ENCODE measurements around the gene HMBS. TPM values are rescaled to one million over a fixed set of nuclear protein-coding genes. Genes with fewer than 3 reads are reported as not detected.
A peak's percentile ranks its signal among the peaks of the same experiment; 100 is the strongest.
"Not testable (repeated sequence)": the region's sequence is repeated elsewhere in the genome, so short reads cannot be mapped to it uniquely, and the experiment has no call there.

The HMBS gene
- polyA plus RNA-seq, 4 donors, result 25.6 to 29.4 (median 28.8) TPM

DNA sequence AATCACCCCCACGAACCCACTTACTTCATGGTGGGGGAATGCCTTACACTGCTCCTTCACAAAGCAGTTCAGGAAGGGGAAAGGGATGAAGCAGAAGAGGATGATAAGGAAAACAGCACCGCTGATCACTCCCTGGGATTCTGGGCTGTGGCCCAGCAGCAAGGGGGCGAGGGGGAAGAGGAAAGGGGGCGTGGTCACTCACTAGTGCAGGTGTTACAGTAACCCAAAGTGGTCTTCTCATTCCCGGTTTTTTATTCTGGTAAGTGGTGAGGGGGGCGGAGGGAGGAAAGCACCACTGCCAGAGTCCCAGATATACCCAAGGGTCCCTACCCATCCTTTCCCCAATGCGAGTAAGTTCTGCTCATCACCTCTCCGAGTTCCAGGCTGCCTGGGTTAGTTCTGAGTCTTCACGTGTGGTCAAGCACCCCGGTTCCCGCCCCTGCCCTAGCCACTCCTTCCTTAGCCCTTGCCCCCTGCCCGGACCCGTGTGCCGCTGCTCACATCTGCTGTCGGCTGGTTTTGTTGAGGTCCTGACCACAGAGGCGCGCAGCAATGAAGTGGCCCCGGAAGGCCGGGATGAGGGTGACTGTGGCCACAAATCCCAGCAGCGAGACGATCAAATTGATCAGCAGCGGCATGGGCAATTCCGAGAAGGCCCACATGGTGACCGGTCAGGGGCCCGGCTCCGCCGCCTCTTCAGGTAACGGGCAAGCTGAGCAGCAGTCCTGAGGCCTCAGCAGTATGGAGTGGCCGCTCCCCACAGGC is 16.5 kb downstream of the HMBS start:
- no peak for DNase-seq (ENCODE audit: low read depth in 4 of 4, low spot score in 2 of 4)

DNA sequence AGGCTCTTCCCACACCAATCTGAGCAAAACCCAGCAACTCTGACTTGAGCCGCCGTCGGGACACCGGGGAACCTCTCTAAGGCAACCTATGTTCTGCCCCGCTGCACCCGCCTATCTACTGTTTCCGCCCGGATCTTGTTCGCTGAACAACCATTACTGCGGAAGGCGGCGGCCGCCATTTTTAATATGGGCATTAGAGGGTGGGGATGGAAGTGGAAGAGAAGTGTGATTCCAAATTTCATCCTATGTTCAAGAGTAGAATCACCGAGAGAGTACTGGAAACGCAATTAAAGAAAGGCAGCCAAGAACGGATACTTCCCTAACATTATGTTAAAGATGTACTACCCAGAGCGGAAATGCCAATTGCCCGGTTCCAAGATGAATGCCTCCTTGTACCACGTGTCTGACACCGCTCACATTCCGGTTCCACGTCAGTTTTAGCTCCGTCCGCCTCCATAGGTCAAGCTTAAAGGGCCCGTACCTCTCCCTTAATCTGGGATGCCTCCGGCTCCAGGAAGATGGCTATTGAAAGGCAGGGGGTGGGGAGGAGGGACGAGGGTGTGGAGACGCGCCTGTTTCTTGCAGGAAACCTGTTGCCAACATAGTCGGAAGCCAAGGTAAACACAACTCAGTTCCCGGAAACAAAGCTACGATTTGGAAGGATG is 17.2 kb downstream of the HMBS start, which contains the start of gene DPAGT1:
DPAGT1 (minus strand) TSS at position 95 of the 665 bp plus-strand sequence. CDS start 198 bp downstream, outside the sequence.
- DNase-seq (ENCODE audit: low read depth in 4 of 4, low spot score in 2 of 4), result peak; percentile 91 to 99 (median 92)

DNA sequence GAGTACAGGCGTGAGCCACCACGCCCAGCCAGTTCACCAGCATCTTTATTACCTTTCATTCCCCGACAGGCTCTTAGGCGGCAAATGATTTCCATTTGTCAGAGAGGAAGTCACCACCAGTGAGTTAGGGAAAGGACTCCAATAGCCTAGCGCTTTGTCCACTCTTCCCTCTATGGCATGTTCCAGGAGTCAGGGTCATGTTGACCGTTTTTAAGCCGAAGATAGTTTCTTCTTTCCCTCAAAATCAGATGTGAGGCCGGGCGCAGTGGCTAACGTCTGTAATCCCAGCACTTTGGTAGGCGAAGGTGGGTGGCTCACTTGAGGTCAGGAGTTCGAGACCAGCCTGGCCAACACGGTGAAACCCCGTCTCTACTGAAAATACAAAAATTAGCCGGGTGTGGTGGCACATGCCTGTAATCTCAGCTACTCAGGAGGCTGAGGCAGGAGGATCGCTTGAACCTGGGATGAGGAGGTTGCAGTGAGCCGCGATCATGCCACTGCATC is 18.5 kb downstream of the HMBS start:
- not testable (repeated sequence) for DNase-seq (ENCODE audit: low read depth in 4 of 4, low spot score in 2 of 4)

DNA sequence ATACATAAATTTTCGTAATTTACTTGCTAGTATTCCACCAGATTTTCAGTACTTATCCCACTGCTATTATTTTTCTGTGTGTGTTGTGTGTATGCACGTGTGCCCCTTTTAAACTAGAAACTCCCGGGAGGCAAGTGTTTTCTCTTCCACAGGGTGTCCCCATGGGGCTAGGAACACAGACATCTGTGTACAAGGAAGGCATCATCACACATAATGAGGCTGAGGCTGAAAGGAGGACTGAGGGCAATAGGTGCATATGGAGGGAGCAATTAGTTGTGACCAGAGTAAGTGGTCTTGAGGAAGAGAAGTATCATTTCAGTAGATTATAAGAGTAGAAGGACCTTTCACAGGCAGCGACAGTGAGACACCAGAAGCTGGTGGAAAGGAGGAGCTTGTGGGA is 19.1 kb downstream of the HMBS start:
- DNase-seq (ENCODE audit: low read depth in 4 of 4, low spot score in 2 of 4), result no peak

DNA sequence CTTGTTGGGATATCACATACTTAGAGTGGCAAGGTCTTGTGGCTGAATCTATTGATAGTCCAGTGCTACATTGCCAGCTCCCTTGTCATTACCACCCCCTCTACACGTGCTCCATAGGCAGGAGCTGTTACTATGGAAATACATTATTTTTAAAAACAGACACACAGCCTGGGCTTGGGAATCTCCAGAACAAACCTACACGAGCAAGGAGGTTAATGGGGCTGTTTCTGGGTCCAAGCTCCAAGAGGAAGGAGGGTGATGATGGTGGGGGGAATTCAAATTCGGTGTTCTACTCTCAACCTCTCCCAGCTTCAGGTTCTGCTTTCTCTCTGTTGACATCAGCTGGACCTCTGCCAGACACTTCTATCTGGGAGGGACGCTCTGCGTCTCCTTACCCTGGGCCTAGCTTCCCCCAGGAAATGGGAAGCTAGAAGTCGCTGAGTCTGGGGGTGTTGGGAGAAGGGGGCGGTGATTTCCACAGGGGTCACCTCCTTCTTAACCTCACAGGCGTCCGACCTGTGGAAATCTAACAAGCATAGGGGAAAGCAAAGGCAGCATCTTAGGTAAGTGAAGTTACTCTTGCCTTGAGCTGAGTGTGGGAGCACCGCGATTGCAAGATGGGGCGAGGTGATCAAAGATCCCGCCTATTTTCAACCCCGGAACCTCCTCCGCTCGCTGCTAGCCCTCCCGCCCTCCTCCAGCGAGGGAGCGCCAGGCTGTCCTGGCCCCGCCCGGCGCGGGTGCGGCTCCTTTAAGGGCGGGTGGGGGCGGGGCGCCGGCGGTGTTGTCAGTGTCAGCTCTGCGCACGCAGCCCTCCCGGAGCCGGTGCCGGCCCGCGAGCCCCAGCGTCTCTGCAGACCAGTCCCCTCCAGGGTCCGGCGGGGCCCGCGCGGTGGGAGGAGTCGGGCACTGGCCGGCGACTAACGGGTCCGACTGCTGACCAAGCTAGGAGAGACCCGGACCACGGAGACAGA is 22.2 kb downstream of the HMBS start, which contains the start of gene C2CD2L:
C2CD2L (plus strand) TSS at position 781 of the 974 bp plus-strand sequence. CDS start 398 bp downstream, outside the sequence.
- DNase-seq (ENCODE audit: low read depth in 4 of 4, low spot score in 2 of 4), result peak in 1 of 4 donors; percentile 78

DNA sequence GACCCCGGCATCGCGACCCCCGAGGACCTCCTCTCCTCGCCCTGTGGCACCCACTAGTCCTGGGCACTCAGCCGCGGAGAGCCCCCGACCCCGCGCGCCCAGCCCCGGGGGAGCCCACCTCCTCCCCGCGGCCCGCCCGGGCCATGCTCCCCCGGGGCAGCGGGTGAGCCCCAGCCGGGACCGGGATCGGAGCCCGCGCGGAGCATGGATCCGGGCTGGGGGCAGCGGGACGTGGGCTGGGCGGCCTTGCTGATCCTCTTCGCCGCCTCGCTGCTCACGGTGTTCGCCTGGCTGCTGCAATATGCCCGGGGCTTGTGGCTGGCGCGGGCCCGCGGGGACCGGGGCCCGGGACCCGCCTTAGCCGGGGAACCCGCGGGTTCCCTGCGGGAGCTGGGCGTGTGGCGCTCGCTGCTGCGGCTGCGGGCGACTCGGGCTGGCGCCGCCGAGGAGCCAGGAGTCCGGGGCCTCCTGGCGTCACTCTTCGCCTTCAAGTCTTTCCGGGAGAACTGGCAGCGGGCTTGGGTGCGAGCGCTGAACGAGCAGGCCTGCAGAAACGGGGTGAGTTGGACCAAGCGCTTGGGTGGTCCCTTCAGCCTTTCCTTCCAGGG is 23.0 kb downstream of the HMBS start:
- DNase-seq (ENCODE audit: low read depth in 4 of 4, low spot score in 2 of 4), result no peak

DNA sequence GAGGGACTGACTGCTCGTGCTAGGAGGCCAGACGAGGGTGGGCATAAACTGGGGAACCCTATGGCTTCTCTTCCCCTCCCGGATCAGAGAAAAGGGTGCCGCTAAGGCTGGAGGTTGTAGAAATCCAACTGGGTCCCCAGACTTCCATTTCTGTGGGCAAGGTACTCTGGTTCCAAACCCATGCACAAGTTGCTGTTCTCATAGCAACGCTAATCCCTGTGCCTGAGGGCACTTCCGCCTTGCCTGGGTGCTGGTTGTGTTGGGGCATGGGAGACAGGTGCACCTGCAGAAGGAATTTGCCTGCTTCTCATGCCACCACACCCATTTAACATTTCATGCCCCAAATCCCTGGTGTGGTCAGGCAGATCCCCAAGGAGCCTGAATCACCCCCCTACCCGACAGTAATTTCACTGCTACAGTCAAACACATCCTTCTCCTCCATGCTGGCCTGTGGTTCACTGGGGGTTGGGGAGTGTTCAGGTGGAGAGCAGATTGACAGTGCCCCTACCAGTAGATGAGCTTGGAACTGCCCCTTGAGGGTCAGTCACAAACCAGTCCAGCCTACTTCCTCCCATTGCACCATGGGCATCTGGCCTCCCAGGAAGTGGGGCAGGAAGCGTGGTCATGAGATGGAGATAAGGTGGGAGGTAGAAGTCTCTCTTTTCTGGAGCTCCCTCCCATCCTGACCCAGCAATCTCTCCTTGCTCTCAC is 23.6 kb downstream of the HMBS start:
- DNase-seq (ENCODE audit: low read depth in 4 of 4, low spot score in 2 of 4), result no peak

DNA sequence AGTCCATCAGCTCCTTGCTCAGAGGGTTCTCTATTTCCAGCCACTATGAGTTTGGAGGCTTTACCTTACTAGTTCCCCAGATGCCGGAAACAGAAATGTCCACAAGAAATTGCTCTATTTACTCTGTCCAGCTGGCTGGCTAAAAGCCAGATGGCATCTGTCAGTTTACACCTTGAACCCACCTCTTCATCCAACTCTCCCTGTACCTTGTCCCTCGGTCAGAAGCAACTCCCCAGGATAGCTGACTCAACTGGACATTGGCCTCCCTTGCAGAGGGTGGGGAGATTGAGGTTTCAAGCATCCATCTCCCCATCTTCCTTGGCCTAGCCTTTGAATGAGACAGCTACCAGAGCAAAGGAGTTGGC is 24.2 kb downstream of the HMBS start:
- DNase-seq (ENCODE audit: low read depth in 4 of 4, low spot score in 2 of 4), result no peak

DNA sequence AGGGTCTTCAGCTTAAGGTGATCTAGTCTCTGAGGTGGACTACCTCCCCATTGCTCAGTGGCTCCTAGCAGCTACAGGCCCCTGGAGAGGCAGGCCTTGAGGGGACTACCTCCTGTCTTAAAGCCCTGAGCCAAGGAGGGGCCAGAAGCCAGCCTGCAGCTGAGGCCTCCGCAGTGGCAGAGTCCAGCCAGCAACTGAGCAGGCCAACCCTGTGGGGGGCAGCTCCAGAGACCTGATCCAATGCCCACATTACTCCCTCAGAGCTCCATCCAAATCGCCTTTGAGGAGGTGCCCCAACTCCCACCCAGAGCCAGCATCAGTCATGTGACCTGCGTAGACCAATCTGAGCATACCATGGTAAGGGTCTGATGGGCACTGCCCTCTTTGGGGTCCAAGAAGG is 25.2 kb downstream of the HMBS start:
- DNase-seq (ENCODE audit: low read depth in 4 of 4, low spot score in 2 of 4), result no peak

DNA sequence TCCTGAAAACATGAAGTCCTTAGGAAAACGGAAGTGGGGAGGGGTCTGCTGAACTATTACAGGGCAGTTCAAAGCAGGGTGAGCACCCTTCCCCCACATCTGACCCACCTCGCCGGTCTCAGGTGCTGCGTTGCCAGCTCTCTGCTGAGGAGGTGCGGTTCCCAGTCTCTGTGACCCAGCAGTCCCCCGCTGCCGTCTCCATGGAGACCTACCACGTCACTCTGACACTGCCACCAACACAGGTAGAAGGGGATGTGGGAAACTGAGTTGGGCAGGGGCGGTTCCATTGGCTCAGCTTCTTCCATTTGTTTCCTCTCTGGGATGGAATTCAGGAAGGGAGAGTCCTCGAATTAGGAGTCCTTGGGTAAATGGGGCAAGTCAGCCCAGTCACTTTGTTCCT is 25.8 kb downstream of the HMBS start:
- no peak for DNase-seq (ENCODE audit: low read depth in 4 of 4, low spot score in 2 of 4)

DNA sequence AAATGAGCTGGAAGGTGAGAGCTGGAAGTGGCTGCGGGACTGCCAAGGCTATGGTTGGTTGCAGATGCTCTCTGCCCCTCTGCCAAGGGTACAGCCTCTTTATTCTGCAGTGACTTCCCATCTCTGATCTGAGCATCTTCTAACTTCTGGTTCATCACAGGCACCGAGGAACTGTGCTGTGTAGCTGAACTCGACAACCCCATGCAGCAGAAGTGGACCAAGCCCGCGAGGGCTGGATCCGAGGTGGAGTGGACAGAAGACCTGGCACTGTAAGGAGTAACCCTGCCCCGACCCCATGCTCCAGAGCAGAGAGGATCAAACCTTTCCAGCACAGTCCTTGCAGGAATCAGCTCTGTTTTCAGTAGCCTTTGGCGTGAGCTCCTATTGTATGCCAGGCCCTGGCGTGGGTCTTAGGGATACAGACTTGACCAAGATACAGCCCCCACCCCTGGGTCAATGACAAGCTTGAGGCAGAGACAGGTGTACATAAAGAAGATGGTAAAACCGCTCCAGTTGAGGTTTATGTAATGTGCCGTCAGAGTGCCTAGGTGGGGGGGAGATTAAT is 26.8 kb downstream of the HMBS start:
- no peak for DNase-seq (ENCODE audit: low read depth in 4 of 4, low spot score in 2 of 4)

DNA sequence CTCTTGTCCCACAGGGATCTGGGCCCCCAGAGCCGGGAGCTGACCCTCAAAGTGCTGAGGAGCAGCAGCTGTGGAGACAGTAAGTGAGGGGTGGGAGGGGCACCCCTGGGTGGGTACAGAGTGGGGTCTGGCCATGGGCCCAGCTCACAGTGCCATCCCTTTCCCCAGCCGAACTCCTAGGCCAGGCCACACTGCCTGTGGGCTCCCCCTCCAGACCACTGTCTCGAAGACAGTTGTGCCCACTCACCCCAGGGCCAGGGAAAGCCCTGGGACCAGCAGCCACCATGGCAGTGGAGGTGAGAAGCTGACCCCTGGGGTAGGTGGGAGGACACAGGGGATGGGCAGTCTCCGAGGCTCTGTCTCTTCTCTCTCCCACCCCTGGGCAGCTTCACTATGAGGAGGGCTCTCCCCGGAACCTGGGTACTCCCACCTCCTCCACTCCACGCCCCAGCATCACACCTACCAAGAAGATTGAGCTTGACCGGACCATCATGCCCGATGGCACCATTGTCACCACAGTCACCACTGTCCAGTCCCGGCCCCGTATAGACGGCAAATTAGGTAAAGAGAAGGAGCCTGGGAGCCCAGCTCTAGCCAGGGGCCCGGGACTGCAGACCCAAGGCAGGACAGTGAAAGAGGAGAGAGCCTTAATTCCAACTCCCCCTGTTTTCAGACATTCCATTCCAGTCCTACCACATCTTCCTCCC is 27.8 kb downstream of the HMBS start:
- DNase-seq (ENCODE audit: low read depth in 4 of 4, low spot score in 2 of 4), result no peak

DNA sequence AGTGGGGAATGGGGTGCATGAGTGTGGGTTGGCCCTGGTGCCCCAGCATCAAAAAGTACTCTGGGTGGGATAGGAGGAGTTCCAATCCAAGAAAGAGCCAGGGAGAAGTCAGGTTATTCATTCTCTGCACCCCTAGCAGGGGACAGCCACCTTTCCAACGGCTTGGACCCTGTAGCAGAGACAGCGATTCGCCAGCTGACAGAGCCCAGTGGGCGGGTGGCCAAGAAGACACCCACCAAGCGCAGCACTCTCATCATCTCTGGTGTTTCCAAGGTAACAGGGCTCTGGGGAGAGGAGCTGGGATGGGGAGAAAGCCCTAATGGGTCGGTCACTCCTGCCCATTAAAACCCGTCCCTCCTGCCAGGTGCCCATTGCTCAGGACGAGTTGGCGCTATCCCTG is 29.0 kb downstream of the HMBS start:
- no peak for DNase-seq (ENCODE audit: low read depth in 4 of 4, low spot score in 2 of 4)

DNA sequence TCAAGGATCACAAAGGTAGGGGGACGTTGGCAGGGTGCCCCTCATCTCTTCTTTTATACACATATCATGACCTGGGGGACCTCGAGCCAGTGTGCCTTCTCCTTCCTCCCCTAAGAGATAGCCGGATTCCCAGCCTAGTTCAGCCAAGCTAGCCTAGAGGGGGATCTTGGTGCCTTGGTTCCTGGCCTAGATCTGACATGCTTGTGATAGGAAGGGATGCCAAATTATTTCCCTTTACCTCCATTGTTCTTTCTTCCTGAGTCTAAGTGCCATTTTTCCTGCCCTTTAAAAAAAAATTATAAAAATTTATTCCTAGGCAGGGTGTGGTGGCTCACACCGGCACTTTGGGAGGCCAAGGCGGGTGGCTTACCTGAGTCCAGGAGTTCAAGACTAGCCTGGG is 29.7 kb downstream of the HMBS start:
- DNase-seq (ENCODE audit: low read depth in 4 of 4, low spot score in 2 of 4), result no peak

DNA sequence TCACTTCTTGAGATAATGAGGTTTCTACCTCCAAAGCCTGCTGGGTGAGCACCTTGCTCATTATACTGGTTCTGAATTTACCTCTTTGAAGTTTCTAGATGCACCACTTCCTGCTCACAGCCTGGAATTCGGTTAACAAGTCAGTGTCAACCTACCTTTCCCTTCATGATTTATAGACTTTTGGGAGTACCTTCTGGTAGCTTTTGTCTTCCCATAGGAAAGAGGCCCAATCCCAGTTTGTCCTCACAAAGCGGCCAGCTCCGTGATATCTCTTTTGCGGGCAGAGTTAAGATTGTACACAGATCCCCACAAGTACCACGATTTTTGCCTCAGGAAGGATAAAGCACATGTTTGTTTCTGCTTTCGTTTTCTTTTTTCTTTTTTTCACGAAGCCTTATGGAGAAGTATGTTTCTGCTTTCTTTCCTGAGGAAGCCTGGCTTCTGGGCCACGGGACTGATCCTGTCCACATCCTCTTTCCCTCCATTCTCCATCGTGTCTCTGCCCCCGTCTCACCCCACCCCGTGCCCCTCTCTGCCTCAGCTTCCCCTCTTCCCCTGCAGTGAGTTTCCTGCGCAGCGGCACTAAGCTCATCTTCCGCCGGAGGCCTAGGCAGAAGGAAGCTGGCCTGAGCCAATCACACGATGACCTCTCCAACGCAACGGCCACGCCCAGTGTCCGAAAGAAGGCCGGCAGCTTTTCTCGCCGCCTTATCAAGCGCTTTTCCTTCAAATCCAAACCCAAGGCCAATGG is 31.0 kb downstream of the HMBS start:
- no peak for DNase-seq (ENCODE audit: low read depth in 4 of 4, low spot score in 2 of 4)

DNA sequence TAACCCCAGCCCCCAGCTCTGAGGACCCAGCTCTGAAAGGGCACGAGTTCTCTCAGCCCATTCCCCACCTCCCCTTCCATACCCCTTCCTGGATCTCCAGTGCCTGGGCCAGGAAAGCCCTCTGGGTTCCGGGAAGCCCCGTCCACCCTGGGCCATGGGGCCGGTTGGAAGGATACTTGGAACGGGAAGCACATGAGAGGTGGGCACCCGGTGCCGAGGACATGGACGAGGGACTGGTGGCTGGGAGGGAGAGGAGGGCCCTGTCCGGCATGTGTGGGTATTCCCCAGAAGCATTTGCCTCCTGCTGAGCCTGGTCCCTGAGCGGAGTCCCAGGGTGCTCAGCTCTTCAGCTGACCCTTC is 31.5 kb downstream of the HMBS start:
- no peak for DNase-seq (ENCODE audit: low read depth in 4 of 4, low spot score in 2 of 4)

DNA sequence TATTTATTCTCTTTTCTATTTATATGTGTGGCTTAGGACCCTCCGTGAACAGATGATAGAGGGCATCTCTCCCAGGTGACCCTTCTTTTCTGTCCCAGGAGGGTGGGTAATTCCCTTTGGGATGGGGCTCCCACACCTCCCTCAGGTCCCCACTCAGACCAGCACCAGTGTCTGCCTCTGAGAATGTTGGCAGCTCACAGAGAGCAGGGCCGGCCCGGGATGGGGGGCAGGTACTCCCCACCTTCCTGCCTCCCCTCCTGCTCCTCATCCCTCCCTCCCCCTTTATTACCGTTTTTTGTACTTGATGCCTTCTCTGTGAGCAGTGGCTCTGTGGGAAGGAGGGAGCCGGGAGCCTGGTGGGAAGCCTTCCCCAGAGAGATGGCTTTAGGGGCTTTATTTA is 31.9 kb downstream of the HMBS start:
- DNase-seq (ENCODE audit: low read depth in 4 of 4, low spot score in 2 of 4), result no peak
